Measurements from ENCODE around the gene CFD. TPM values are rescaled to one million over a fixed set of nuclear protein-coding genes. Genes with fewer than 3 reads are reported as not detected.

The CFD gene
- total RNA-seq, 1 experiment from 2014 or later = 1.9 TPM

DNA sequence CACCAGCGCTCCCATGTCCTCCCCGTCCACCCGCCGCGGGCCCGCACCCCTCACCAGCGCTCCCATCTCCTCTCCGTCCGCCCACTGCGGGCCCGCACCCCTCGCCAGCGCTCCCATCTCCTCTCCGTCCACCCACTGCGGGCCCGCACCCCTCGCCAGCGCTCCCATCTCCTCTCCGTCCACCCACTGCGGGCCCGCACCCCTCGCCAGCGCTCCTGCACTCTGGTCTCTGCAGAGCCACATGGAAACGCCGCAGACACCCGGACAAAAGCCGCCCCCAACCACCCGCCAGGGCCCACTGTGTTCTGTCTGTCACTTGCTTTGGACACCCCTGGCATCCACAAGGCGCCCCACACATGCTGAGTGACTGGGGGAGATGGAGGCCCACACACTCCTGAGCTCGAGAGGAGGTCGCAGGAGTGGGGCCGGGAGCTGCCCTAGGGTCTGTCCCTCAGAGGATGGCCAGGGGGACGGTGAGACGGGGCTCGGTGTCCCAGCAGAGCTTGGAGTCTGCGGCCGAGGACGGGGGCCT lies 7.4 kb downstream of the CFD start:
- TF ChIP-seq, protein P1, sequence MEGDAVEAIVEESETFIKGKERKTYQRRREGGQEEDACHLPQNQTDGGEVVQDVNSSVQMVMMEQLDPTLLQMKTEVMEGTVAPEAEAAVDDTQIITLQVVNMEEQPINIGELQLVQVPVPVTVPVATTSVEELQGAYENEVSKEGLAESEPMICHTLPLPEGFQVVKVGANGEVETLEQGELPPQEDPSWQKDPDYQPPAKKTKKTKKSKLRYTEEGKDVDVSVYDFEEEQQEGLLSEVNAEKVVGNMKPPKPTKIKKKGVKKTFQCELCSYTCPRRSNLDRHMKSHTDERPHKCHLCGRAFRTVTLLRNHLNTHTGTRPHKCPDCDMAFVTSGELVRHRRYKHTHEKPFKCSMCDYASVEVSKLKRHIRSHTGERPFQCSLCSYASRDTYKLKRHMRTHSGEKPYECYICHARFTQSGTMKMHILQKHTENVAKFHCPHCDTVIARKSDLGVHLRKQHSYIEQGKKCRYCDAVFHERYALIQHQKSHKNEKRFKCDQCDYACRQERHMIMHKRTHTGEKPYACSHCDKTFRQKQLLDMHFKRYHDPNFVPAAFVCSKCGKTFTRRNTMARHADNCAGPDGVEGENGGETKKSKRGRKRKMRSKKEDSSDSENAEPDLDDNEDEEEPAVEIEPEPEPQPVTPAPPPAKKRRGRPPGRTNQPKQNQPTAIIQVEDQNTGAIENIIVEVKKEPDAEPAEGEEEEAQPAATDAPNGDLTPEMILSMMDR (conservative IDR thresholded peaks at IDR 0.05) = no peak
- Histone ChIP-seq H2AFZ (ENCODE audit: low read length) (no peak overlapping the region), H2BK120ac (ENCODE audit: low read depth, low read length, poor library complexity, severe bottlenecking) (no peak overlapping the region), H3K4ac (ENCODE audit: low read depth, low read length) (no peak overlapping the region), H3K9me3 (ENCODE audit: control insufficient read depth, low read depth, low read length) (no peaks in the 10 kb centered on the region), H3K23ac (ENCODE audit: insufficient read length, low read depth, low read length) (no peak overlapping the region), H3K18ac (ENCODE audit: insufficient read length, low read depth, low read length) (no peak overlapping the region), H4K91ac (ENCODE audit: insufficient read length, low read depth, low read length) (no peak overlapping the region), H4K5ac (ENCODE audit: insufficient read length, low read depth, low read length) (no peak overlapping the region), H3K79me2 (ENCODE audit: insufficient read depth, low read length) (no peaks in the 10 kb centered on the region), H3K9ac (ENCODE audit: extremely low read depth, insufficient read length, low read length) (no peak overlapping the region), H3K27me3 (ENCODE audit: insufficient read depth, low read length) (no peaks in the 10 kb centered on the region), H2BK15ac (ENCODE audit: low read depth, low read length) (no peak overlapping the region), H4K20me1 (ENCODE audit: control insufficient read depth, insufficient read depth, insufficient read length) (no peaks in the 10 kb centered on the region), H3T11ph (ENCODE audit: low read length) (no peak overlapping the region), H2BK12ac (ENCODE audit: insufficient read length, low read depth, low read length) (no peak overlapping the region), H4K8ac (replicated peaks; ENCODE audit: insufficient read length, low read depth, low read length) (no peak overlapping the region), H2BK5ac (ENCODE audit: insufficient read length, low read length) (no peak overlapping the region), H3K56ac (ENCODE audit: insufficient read length, low read depth, low read length) (no peak overlapping the region), H3K4me1 (ENCODE audit: insufficient read depth, low read length) (no peaks in the 10 kb centered on the region), H2BK20ac (ENCODE audit: low read depth, low read length, poor library complexity, severe bottlenecking) (no peak overlapping the region), H3K79me1 (ENCODE audit: insufficient read depth, low read depth, low read length, poor library complexity, severe bottlenecking) (no peaks in the 10 kb centered on the region), H2AK5ac (ENCODE audit: insufficient read length, low read length) (no peak overlapping the region), H3K23me2 (ENCODE audit: insufficient read length, low read depth, low read length, poor library complexity, severe bottlenecking) (no peaks in the 10 kb centered on the region), H3K4me2 (ENCODE audit: insufficient read depth, insufficient read length, low read length) (no peak overlapping the region), H3K27ac (ENCODE audit: insufficient read length, low read depth, low read length) (no peak overlapping the region), H3K14ac (ENCODE audit: insufficient read depth, low read length) (no peak overlapping the region)
- peaks cover 3 to 4% of the 10 kb centered on the region in 2 experiments; a peak in 4 of 5 replicates for H3K9me3 Mint-ChIP-seq
- peaks cover 8 to 27% of the 10 kb centered on the region in 2 experiments for H3K4me1 Mint-ChIP-seq
- H3K27me3 Mint-ChIP-seq (ENCODE audit: low read depth) = peaks cover 8% of the 10 kb centered on the region; the same call in 1 of the 2 replicates
- H3K36me3 Mint-ChIP-seq (ENCODE audit: insufficient read depth in 1 of 3, low read depth in 3 of 3) = peaks cover 20 to 39% (median 30%) of the 10 kb centered on the region in 3 experiments
- no peak overlapping the region for H3K27ac Mint-ChIP-seq
- no peak overlapping the region for H3K4me3 Mint-ChIP-seq
- no peak for DNase-seq
- WGBS (ENCODE audit: extremely low coverage, insufficient read length, low lambda C conversion rate) = no CpG with 5 or more reads among the region's 38 CpGs

Data from H9 (cell line).